Pancreas (tissue), 10 donors: ENCODE measurements around the gene GDF7. TPM values are rescaled to one million over a fixed set of nuclear protein-coding genes. Genes with fewer than 3 reads are reported as not detected.

Experiments used
- ATAC-seq, 4 donors: fragments of 200-7000 bp; cut with Tn5 transposase; one replicate each; pipeline versions ENCODE4 v1.8.0 to v1.9.1; 2020; ENCODE audit warnings: mild to moderate bottlenecking in 4 of 4, moderate library complexity in 4 of 4
- DNase-seq, 6 donors: peaks; one replicate each; pipeline ENCODE4 v3.0.0-alpha.2; 2020
- FAIRE-seq: peaks from 2 replicates; lab custom pipeline; 2012; peaks lifted over from hg19 to GRCh38; lab: Jason Lieb, UNC
- H3K27ac ChIP-seq, 4 donors: fragments of 200-600 bp; sonication (generic); 1 replicate in 3 of 4; 2 replicates in 1 of 4; pipeline versions ENCODE4 v1.5.0 to v1.8.0; 2020
- H3K27me3 ChIP-seq, 4 donors: fragments of 200-600 bp; one replicate each; pipeline ENCODE4 v1.8.0; 2021
- H3K36me3 ChIP-seq, 3 donors: fragments of 200-600 bp; sonication (generic) in 1 of 3; one replicate each; pipeline versions ENCODE4 v1.5.0 to v1.8.0; 2020 to 2021
- H3K4me1 ChIP-seq, 3 donors: fragments of 200-600 bp; one replicate each; pipeline ENCODE4 v1.8.0; 2021
- H3K4me3 ChIP-seq, 4 donors: fragments of 200-600 bp; sonication (generic) in 2 of 4; one replicate each; pipeline versions ENCODE4 v1.5.0 to v1.8.0; 2020 to 2021
- H3K9me3 ChIP-seq, 4 donors: fragments of 200-600 bp; one replicate each; pipeline ENCODE4 v1.8.0; 2021
- CTCF ChIP-seq, 4 donors: fragments of 200-600 bp; sonication (generic) in 3 of 4; IDR thresholded peaks; one replicate each; pipeline versions ENCODE4 v1.5.0 to v1.8.0; 2021; ENCODE audit warnings: antibody characterized with exemption in 4 of 4
- WGBS, 2 donors: extraction: QIAGEN DNeasy Blood & Tissue Kit; methylation state at CpG; one replicate each; pipeline ENCODE4 v1.1.7; 2013; 5-methylcytosine and 5-hydroxymethylcytosine counted together
- intact Hi-C, 3 donors: fragments of 100-400 bp; cut with DNase I; formaldehyde crosslinking; loops; one replicate each; pipeline versions ENCODE4 v1.11.1 to v1.14.2; 2022
- polyA plus RNA-seq, 2 donors: library from polyadenylated mRNA; stranded (reverse); fragments of 200-250 nt; gene quantifications; one replicate each; pipeline ENCODE4 v1.2.3, GENCODE V29; 2013
- total RNA-seq, 6 donors: library from RNA; stranded (reverse); fragmentation: NEBNext Ultra II Directional in 4 of 6; extraction: Animal tissue kit (Norgen Biotek cat#: 25700) in 4 of 6; gene quantifications; one replicate each; pipeline versions ENCODE4 v1.2.1 to v1.2.4, GENCODE V29; 2021 to 2023
- donor health status: healthy with polysubstance abuse.
- donor health status: DM: no; HTN: no; CAD: no; lungs with moderate emphysema.
- donor health status: DM: no; HTN: no; CAD: no.
- donor health status: control.
- donor health status: control.
- donor health status: Bipolar disorder and iron deficiency.
- donor health status: DM: yes; HTN: yes; CAD: no.
- donor health status: DM: no; HTN: no; CAD: no.
- donor health status: DM: no; HTN: no; CAD: no.
- donor health status: DM: yes; HTN: yes; CAD: no.

The GDF7 gene
- total and polyA plus RNA-seq, 8 donors = 0.16 to 0.98 (median 0.73) TPM

- peaks cover 0 to 16% (median 0%) of the 10 kb centered on the region in 3 donors for H3K4me1 ChIP-seq
- no peak overlapping the region for H3K4me3 ChIP-seq
- peaks cover 0 to 6% (median 0%) of the 10 kb centered on the region in 3 donors for H3K36me3 ChIP-seq
- ATAC-seq = peak in 3 of 4 donors; percentile 5 to 18 (median 17)
- DNase-seq = peak in 2 of 6 donors; percentile 38 to 58
- H3K27me3 ChIP-seq = no peaks in the 10 kb centered on the region
- no peaks in the 10 kb centered on the region for H3K9me3 ChIP-seq
- intact Hi-C loops = no loop called here
- H3K27ac ChIP-seq = peak overlapping the region; percentile 57 to 85 (median 74)
- no peak for TF ChIP-seq CTCF (IDR thresholded peaks at IDR 0.05)
- FAIRE-seq = no peak
- 56 to 65% methylated on average over 9 of the region's 9 CpGs for WGBS, 2 donors
Observed at GRCh38 chr2:20634507-20635112, 32.3 kb upstream of the GDF7 start.

GRCh38 chr2:20635113-20635510 lies 31.8 kb upstream of the GDF7 start:
- no peaks in the 10 kb centered on the region for H3K9me3 ChIP-seq
- H3K27me3 ChIP-seq = no peaks in the 10 kb centered on the region
- WGBS, 2 donors = 65 to 79% methylated on average over 5 of the region's 5 CpGs
- peak in 1 of 6 donors; percentile 16 for DNase-seq
- no peak for ATAC-seq
- peaks cover 0 to under 1% (median 0%) of the 10 kb centered on the region in 3 donors for H3K36me3 ChIP-seq
- no peak overlapping the region for H3K4me3 ChIP-seq
- no peak for FAIRE-seq
- intact Hi-C loops = no loop called here
- TF ChIP-seq CTCF (IDR thresholded peaks at IDR 0.05) = no peak
- peaks cover 0 to 16% (median 0%) of the 10 kb centered on the region in 3 donors for H3K4me1 ChIP-seq
- H3K27ac ChIP-seq = peak overlapping the region; percentile 57 to 85 (median 74)

- no peaks in the 10 kb centered on the region for H3K36me3 ChIP-seq
- peak overlapping the region in 3 of 4 donors; percentile 12 to 85 (median 80) for H3K27ac ChIP-seq
- peaks cover 0 to 16% (median 0%) of the 10 kb centered on the region in 3 donors for H3K4me1 ChIP-seq
- no peaks in the 10 kb centered on the region for H3K27me3 ChIP-seq
- peak; percentile 63 to 91 (median 84) for DNase-seq
- intact Hi-C loops = no loop called here
- WGBS, 2 donors = 39 to 43% methylated on average over 32 of the region's 32 CpGs
- peak; percentile 37 to 75 (median 66) for TF ChIP-seq CTCF (IDR thresholded peaks at IDR 0.05)
- no peak for FAIRE-seq
- peak; percentile 72 to 90 (median 88) for ATAC-seq
- H3K4me3 ChIP-seq = no peak overlapping the region
- H3K9me3 ChIP-seq = no peaks in the 10 kb centered on the region
Observed at GRCh38 chr2:20635675-20636584, 31.0 kb upstream of the GDF7 start.

GRCh38 chr2:20637147-20637546 lies 29.8 kb upstream of the GDF7 start:
- FAIRE-seq = no peak
- 66 to 67% methylated on average over 13 of the region's 13 CpGs for whole genome bisulfite sequencing, 2 donors
- Histone ChIP-seq H3K9me3 (no peaks in the 10 kb centered on the region), H3K27me3 (no peaks in the 10 kb centered on the region), H3K36me3 (no peaks in the 10 kb centered on the region), H3K4me3 (no peak overlapping the region), H3K4me1 (peaks cover 0 to 16% (median 0%) of the 10 kb centered on the region in 3 donors), H3K27ac (no peak overlapping the region)
- peak in 1 of 6 donors; percentile 56 for DNase-seq
- TF ChIP-seq CTCF (IDR thresholded peaks at IDR 0.05) = no peak
- intact Hi-C loops = no loop called here
- ATAC-seq = no peak
